K562 (cell line): ENCODE results near the gene SPECC1L. TPM values are rescaled to one million over a fixed set of nuclear protein-coding genes. Genes with fewer than 3 reads are reported as not detected.

ENCODE experiments used
- ATAC-seq: fragments of 200-7000 bp; cut with Tn5 transposase; 3 replicates; pipeline ENCODE4 v1.9.1; 2020; ENCODE audit warnings: moderate library complexity
- BruUV-seq: library from RNA; stranded (reverse); fragments of 400-500 nt; replicated peaks from 2 replicates; lab custom pipeline; 2021; lab: Mats Ljungman, UMichigan
- CTCF ChIA-PET: fragments of 300-600 bp; formaldehyde crosslinking; extraction: SDS; loops from one replicate; lab custom pipeline; 2021; ENCODE audit warnings: low intra/inter-chr PET ratio; lab: Yijun Ruan, JAX
- POLR2A ChIA-PET: fragments of 300-600, 350-650 bp; sonication (Branson Sonifier 250); formaldehyde crosslinking; extraction: SDS; loops from one replicate; lab custom pipeline; 2021; ENCODE audit warnings: antibody characterized with exemption, inconsistent platforms; lab: Yijun Ruan, JAX
- DNase-seq, 4 experiments: peaks; one replicate each; pipeline versions ENCODE4 v3.0.0 to v3.0.0-alpha.2; 2011 to 2018; ENCODE audit warnings: low spot score in 3 of 4, mixed read lengths in 3 of 4; ENCODE audit errors: extremely low read depth in 1 of 4
- FAIRE-seq: peaks from 2 replicates; lab custom pipeline; 2011; peaks lifted over from hg19 to GRCh38; lab: Jason Lieb, UNC
- H2AFZ ChIP-seq: 2 replicates; pipeline ENCODE4 v1.6.0; 2011; ENCODE audit warnings: low read depth, low read length, control low read depth, inconsistent platforms
- H3K27ac ChIP-seq: fragments of 200-600 bp; 3 replicates; pipeline ENCODE4 v1.8.0; 2011; ENCODE audit warnings: low read depth, mild to moderate bottlenecking, control low read depth, inconsistent platforms, low read length, moderate library complexity, mixed read lengths; ENCODE audit errors: extremely low read depth
- H3K27me3 ChIP-seq, 2 experiments: fragments of 300-600 bp in 1 of 2; 2 replicates in 1 of 2; 3 replicates in 1 of 2; pipeline versions ENCODE4 v1.6.0 to v1.8.0; 2011; ENCODE audit warnings: inconsistent platforms in 2 of 2, low read length in 2 of 2, mild to moderate bottlenecking in 1 of 2, mixed read lengths in 1 of 2, moderate library complexity in 1 of 2; ENCODE audit not compliant: control insufficient read depth in 2 of 2, insufficient read depth in 2 of 2
- H3K36me3 ChIP-seq: fragments of 300-600 bp; 3 replicates; pipeline ENCODE4 v1.8.0; 2011; ENCODE audit warnings: mild to moderate bottlenecking, low read length, inconsistent platforms; ENCODE audit not compliant: control insufficient read depth, insufficient read depth
- H3K4me1 ChIP-seq, 2 experiments: fragments of 200-600 bp in 1 of 2; replicated peaks in 1 of 2; 2 replicates in 1 of 2; 3 replicates in 1 of 2; pipeline versions ENCODE4 v1.5.1 to v1.8.0; 2011; ENCODE audit warnings: inconsistent platforms in 2 of 2, low read length in 2 of 2, mild to moderate bottlenecking in 1 of 2, mixed read lengths in 1 of 2, moderate library complexity in 1 of 2; ENCODE audit not compliant: control insufficient read depth in 2 of 2, insufficient read depth in 2 of 2
- H3K4me2 ChIP-seq: 2 replicates; pipeline ENCODE4 v1.6.1; 2011; ENCODE audit warnings: low read length, control low read depth, inconsistent platforms, mixed read lengths; ENCODE audit not compliant: insufficient read depth
- H3K4me3 ChIP-seq: fragments of 200-600 bp; sonication (generic), shearing (Covaris generic); 2 replicates; pipeline ENCODE4 v1.5.1; 2016; ENCODE audit warnings: control low read depth, inconsistent platforms
- H3K79me2 ChIP-seq: fragments of 200-600 bp; 3 replicates; pipeline ENCODE4 v1.8.0; 2011; ENCODE audit warnings: low read length, inconsistent platforms; ENCODE audit not compliant: control insufficient read depth, insufficient read depth
- H3K9ac ChIP-seq, 2 experiments: 2 replicates each; pipeline versions ENCODE4 v1.6.0 to v1.6.1; 2011; ENCODE audit warnings: low read depth in 2 of 2, low read length in 2 of 2, control low read depth in 1 of 2, inconsistent platforms in 1 of 2, mild to moderate bottlenecking in 1 of 2, mixed read lengths in 1 of 2; ENCODE audit not compliant: insufficient read depth in 1 of 2
- H3K9me1 ChIP-seq: one replicate; pipeline ENCODE4 v1.6.0; 2011; ENCODE audit warnings: inconsistent platforms, mild to moderate bottlenecking, low read length, moderate library complexity; ENCODE audit not compliant: control insufficient read depth, insufficient read depth
- H3K9me3 ChIP-seq: replicated peaks from 2 replicates; pipeline ENCODE4 v1.5.1; 2011; ENCODE audit warnings: low read depth, low read length, inconsistent platforms; ENCODE audit not compliant: control insufficient read depth, insufficient read depth
- H4K20me1 ChIP-seq: replicated peaks from 2 replicates; pipeline ENCODE4 v1.6.1; 2011; ENCODE audit warnings: low read length, inconsistent platforms, mixed read lengths; ENCODE audit not compliant: control insufficient read depth, insufficient read depth
- CBX3 ChIP-seq, 2 experiments: IDR thresholded peaks; 1 replicate in 1 of 2; 2 replicates in 1 of 2; pipeline ENCODE4 v1.6.1; 2012; ENCODE audit warnings: inconsistent platforms in 2 of 2, low read length in 2 of 2, borderline replicate concordance in 1 of 2, control low read depth in 1 of 2
- NFXL1 ChIP-seq: fragments of 450-650 bp; formaldehyde crosslinking; IDR thresholded peaks from 2 replicates; pipeline ENCODE4 v1.4.0; 2021; ENCODE audit warnings: mild to moderate bottlenecking
- PRPF4 ChIP-seq: fragments of 200-400 bp; formaldehyde crosslinking; IDR thresholded peaks from one replicate; pipeline ENCODE4 v1.6.1; 2017; ENCODE audit warnings: low read length, low read depth, mild to moderate bottlenecking; ENCODE audit not compliant: insufficient read depth, poor library complexity, severe bottlenecking
- SREBF1 ChIP-seq: fragments of 150-350 bp; IDR thresholded peaks from 2 replicates; pipeline ENCODE4 v1.6.1; 2014; ENCODE audit warnings: antibody characterized with exemption, low read depth, low read length, borderline replicate concordance
- TRIM24 ChIP-seq, 2 experiments: fragments of 450-650 bp; IDR thresholded peaks; 2 replicates each; pipeline ENCODE4 v1.6.1; 2016
- ZBTB26 ChIP-seq: fragments of 450-650 bp; formaldehyde crosslinking; IDR thresholded peaks from 2 replicates; pipeline ENCODE4 v1.4.0; 2022; ENCODE audit warnings: missing genetic modification characterization
- ZNF121 ChIP-seq: sonication (generic); formaldehyde crosslinking; conservative IDR thresholded peaks from 2 replicates; pipeline ENCODE4 v1.8.0; 2022; ENCODE audit warnings: missing genetic modification reagents
- ZNF583 ChIP-seq: fragments of 250-450 bp; sonication (Bioruptor Pico); IDR thresholded peaks from 2 replicates; pipeline ENCODE4 v1.4.0; 2020
- WGBS: fragments of 100-300 bp; shearing (Covaris generic); methylation state at CpG from one replicate; pipeline ENCODE4 v1.1.6; 2016; ENCODE audit warnings: low coverage, mixed read lengths; ENCODE audit not compliant: insufficient coverage; ENCODE audit errors: missing lambda C conversion rate; 5-methylcytosine and 5-hydroxymethylcytosine counted together
- in situ Hi-C: fragments of 300-500 bp; cut with MboI; formaldehyde crosslinking; loops from 4 replicates; pipeline ENCODE4 v1.15.0; 2018; ENCODE audit warnings: inconsistent platforms, mixed read lengths
- intact Hi-C: fragments of 100-400 bp; cut with micrococcal nuclease; formaldehyde crosslinking; loops from 2 replicates; pipeline ENCODE4 v1.14.2; 2022
- polyA plus RNA-seq, 8 experiments: library from polyadenylated mRNA; depleted of rRNA in 4 of 8; stranded (reverse) in 5 of 8; unstranded in 3 of 8; fragments of >200 nt; fragmentation: Nextera tagmentation in 2 of 8; fragmentation: Illumina TruSeq in 1 of 8; extraction: Ambion mirVana in 2 of 8; extraction: Trizol in 1 of 8; gene quantifications; 2 replicates each; pipeline versions ENCODE4 v1.2.1 to v1.2.3, GENCODE V29; 2011 to 2014; ENCODE audit warnings: inconsistent platforms in 1 of 8, missing spikeins in 1 of 8
- total RNA-seq, 7 experiments: library from RNA; depleted of rRNA in 6 of 7; stranded (reverse); fragments of >200 nt in 6 of 7; fragmentation: Illumina TruSeq in 2 of 7; extraction: Trizol in 2 of 7; gene quantifications; 2 replicates each; pipeline versions ENCODE4 v1.2.1 to v1.2.3, GENCODE V29; 2011 to 2021; ENCODE audit warnings: low replicate concordance in 1 of 7

The SPECC1L gene
- total and polyA plus RNA-seq, 9 of the 15 experiments (the other 6 are each of a cell fraction or from before 2014, with no cell fraction given): 1.4 to 27.9 (median 14.5) TPM

DNA sequence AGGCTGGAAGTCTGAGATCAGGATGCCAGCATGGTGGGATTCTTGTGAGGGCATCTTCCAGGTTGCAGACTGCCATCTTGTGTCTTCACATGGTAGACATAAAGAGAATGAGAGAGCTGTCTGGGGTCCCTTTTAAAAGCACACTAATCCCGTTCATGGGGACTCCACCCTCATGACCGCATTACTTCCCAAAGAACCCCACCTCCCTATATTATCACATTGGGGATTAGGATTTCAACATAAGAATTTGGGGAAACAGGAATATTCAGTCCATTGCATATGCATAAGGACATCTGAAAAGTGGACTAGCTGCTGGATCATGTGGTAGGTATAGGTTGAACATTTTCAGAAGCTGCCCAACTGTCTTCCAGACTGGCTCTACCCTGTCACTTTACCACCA is 123.6 kb downstream of the SPECC1L start:
- Histone ChIP-seq H3K4me2 (no peak overlapping the region), H4K20me1 (no peaks in the 10 kb centered on the region), H2AFZ (no peak overlapping the region), H3K27ac (no peak overlapping the region), H3K79me2 (no peaks in the 10 kb centered on the region), H3K27me3 (no peaks in the 10 kb centered on the region), H3K36me3 (peaks cover 29% of the 10 kb centered on the region; the same call in 2 of the 3 replicates), H3K9ac (no peak overlapping the region), H3K4me3 (no peak overlapping the region), H3K9me1 (no peaks in the 10 kb centered on the region)
- in situ Hi-C loops: no loop called here
- DNase-seq: no peak
- FAIRE-seq: no peak
- WGBS: no CpG with 5 or more reads among the region's 2 CpGs
- POLR2A ChIA-PET: interaction anchor here (0.5 to 0.7 kb wide), 2 partner anchors 42 to 279 kb away, joined by 4 read pairs; no protein-coding TSS in a partner anchor
- BruUV-seq: no TSS peak
- TF ChIP-seq ZNF583 (no peak), ZBTB26 (CRISPR knock-in tag) (no peak), TRIM24 (IDR thresholded peaks at IDR 0.05) (no peak), NFXL1 (CRISPR knock-in tag) (no peak), ZNF121 (CRISPR knock-in tag) (no peak), CBX3 (IDR thresholded peaks at IDR 0.05; ENCODE audit: borderline replicate concordance in 1 of 2, low read length in 2 of 2) (no peak), SREBF1 (no peak), PRPF4 (no peak)
- TF ChIP-seq, all 486 proteins: peak for 0
- CTCF ChIA-PET: no interaction called here
- ATAC-seq: no peak
- intact Hi-C loops: loop anchor here (10.0 kb wide), 1 partner anchor 69 kb away; no protein-coding TSS in a partner anchor
- H3K9me3 ChIP-seq: no peaks in the 10 kb centered on the region
- H3K4me1 ChIP-seq: peaks cover 0 to 13% of the 10 kb centered on the region in 2 experiments; a peak in 3 of 5 replicates
